GM21390 (cell line): ENCODE results near the gene FAM83B.
"Not testable (repeated sequence)": the region's sequence is repeated elsewhere in the genome, so short reads cannot be mapped to it uniquely, and the experiment has no call there.

Source experiments
- ATAC-seq: cut with Tn5 transposase; IDR thresholded peaks from one replicate; pipeline ENCODE4 v1.9.1; 2021; ENCODE audit not compliant: unreplicated experiment

The FAM83B gene

DNA sequence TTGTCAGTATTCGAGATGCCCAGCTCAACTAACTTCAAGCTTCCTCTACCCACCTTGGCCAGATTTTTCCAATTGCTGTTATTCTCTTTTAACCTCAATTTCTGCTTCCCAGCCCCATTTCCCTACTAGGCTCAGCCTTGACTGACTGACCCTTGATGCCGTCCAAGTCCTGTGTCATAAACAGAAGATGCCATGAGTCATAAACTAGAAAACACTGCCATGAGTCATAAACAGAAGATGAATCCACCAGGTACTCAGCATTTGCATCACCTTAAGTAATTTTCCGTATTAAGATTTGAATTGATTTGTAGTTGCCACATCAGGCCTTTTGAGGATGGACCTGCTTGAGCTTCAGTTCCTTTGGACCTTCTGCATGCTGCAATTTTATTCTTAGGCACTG is 123.8 kb downstream of the FAM83B start:
- no peak for ATAC-seq

DNA sequence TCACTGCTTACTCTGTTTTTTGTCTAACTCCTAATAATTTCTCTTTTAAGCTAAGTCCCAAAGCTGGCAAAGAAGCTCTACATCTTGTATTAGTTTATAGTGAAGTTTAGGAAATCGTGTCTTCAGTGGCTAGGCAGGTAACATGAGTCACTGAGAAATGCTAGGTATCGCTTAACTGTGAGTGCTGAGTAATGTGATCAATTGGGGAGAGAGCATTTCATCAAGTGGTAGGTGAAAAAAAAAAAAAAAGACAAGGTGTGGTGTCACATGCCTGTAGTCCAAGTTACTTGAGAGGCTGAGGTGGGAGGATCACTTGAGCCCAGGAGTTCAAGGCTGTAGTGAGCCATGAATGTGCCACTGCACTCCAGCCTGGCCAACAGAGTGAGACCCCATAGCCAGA is 125.3 kb downstream of the FAM83B start:
- no peak for ATAC-seq

DNA sequence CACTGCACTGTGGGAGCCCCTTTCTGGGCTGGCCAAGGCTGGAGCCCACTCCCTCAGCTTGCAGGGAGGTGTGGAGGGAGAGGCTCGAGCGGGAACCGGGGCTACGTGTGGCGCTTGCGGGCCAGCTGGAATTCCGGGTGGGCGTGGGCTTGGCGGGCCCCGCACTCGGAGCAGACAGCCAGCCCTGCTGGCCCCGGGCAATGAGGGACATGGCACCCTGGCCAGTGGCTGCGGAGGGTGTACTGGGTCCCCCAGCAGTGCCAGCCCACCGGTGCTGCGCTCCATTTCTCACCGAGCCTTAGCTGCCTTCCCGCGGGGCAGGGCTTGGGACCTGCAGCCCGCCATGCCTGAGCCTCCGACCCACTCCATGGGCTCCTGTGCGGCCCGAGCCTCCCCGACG is 132.6 kb downstream of the FAM83B start:
- ATAC-seq, result not testable (repeated sequence)

DNA sequence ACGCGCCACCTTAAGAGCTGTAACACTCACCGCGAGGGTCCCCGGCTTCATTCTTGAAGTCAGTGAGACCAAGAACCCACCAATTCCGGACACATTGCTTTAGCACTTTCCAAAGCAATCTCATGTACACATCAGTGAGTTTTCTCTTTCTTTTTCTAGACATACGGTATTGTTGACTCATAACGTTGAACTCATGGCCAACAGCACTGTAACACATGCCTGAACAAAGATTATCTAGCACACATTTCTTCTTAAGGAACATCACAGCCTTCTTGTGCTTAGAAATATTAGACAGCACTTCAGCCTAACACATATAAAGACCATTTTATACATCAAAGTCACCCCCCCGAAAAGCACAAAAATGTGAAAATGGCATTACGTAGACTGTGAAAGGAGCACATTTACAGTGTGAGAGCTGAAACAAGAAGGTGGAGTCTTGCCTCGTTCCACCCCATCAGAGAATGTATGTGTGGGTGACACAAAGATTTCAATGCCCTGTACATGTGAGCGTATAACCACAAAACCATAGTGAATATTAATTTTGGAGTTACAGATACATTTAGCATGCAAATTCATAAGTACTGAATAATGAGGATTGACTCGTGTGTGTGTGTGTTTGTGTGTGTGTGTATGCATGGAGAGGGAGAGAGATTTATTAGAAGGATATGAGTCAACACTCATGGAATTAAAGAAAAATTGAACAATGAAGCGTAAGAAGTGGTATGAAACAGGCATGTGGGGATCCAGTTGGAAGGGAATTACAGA is 134.1 kb downstream of the FAM83B start:
- no peak for ATAC-seq

DNA sequence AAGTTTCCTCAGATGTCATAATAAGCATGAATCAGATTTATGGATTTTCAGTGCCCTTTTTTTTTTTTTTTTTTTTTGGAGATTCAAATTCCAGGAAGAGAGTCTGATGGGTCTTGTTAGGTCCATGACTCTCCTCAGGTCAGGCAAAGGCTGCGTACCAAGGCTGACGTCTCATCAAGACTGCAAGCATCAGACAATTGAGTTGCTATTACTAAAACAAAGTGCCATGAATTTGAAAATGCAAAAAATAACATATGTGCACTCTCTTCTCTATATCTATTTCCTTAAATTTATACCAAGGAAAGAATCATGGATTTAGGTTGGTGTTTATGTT is 134.7 kb downstream of the FAM83B start:
- ATAC-seq, result no peak

DNA sequence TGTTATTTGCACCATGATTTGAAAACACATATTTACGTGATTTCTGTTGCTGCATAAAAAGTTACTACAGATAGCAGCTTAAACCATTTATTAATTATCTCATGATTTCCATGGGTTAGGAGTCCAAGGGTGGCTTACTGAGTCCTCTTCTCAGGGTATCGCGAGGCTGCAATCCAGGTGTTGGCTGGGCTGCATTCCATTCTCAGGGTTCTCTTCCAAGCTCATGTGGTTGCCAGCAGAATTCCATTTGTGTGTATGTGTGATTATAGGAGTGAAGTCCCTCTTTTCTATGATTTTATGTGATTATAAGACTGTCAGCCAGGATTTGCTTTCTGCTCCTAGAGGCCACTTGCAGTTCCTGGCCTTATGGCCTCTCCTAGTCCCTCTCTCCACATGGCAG is 135.1 kb downstream of the FAM83B start:
- no peak for ATAC-seq

DNA sequence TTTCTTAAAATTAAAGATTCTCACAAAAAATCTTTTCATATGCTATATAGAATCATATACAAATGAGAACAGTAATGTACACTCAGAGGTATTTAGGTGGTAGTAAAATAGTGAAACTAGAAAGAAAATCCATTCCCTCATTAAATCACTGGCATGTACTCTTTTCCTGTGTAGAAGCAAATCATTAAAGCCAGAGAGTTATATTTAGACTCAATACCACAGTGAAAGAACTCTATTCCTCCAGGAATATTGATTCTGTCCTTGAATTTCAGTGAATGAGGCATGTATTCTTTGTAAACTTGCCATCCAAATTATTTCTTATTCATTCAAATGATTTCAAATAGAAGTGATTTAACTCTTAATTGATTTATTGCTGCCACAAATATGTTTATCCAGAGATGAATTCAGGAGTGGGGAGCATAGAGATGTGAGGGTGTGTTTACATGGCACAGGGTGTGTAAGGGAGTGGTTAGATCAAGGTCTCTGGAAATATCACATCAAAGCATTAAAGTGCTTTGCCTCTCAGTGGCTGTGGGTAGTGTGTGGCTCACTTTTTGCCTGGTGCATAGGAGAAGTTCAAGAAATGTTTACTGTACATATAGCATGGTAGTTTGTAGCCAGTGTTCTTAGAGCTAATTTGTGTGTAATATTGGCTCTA is 141.2 kb downstream of the FAM83B start:
- no peak for ATAC-seq

DNA sequence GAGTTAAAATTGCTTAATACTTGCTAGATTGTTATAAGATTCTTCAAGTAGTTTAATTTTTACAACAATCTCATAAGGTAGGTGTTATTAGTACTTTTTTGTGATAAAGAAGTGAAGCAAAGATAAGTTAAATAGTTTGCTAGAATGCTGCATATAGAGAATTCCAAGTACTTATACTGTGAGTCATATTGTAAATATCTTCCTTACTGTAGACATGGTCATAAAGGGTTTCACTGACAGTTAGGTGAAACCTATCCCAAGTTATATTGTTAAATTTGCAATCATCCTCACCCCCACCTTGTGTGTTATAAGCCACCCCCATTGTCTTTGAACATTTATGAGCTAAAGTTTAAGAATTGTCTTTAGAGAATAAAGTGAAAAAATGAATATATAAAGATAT is 142.0 kb downstream of the FAM83B start:
- ATAC-seq, result no peak

DNA sequence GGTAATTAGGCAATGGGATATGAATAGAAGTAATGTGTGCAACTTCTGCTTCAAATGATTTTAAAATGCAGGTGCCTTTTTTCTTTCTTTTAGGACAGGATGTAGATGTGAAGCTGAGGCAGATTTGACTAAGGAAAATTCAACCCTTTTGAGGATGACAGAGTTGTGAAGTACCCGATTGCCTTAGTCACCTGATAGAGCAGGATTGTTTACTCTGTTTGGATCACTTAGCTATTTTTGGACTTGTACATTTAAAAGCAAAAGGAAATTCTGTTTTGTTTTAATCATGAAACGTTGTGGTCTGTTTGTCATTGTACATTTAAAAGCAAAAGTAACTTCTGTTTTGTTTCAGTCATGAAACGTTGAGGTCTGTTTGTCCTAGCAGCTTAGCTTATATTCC is 143.4 kb downstream of the FAM83B start:
- ATAC-seq, result no peak
